HCEC 1CT (cell line): ENCODE results near the gene SUOX.
"Not testable (repeated sequence)": the region's sequence is repeated elsewhere in the genome, so short reads cannot be mapped to it uniquely, and the experiment has no call there.

Experiments
- DNase-seq: peaks from one replicate; pipeline ENCODE4 v3.0.0-alpha.2; 2017

The SUOX gene

DNA sequence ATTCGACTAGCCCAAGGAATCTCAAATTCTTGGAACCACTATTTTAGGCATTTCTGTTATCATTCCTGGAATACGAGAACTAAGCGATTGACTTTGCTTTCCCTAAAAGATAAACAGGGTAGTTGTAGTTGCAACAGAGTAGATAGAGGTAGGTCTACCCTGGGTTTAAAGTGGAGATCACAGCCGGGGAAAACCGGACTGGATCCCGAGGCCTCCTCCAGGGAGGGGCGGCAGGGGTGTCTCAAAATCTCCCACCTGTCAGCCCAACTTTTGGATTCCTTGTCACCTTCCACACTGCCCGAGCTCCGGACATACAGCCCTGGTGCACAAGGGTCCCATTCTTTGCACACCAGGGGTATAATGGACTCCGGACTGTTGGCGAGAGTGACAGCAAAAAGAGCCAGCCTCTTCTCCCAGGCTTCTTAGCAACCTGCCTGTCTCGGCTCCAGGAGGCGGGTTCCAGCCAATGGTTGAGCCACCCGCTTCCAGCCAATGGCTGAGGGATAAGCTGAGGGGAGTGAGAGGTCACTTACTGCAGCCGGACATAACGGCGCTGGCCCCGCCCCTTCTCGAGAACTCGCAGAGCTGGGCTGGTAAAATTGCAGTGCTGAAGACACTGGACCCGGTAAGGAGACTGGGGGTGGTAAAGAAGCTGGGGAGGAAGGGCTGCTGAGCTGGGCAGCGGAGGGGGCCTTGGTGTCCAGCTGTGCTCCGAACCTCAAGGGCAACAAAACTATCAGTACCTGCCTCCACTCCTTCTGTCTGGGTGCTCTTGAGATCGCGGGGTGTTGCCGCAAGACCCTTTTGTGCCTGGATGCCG, at the start of gene SUOX:
Gene SUOX (plus strand): TSS at position 562 of the 820 bp plus-strand sequence. CDS start 4,946 bp downstream, outside the sequence.
- peak; percentile 97 for DNase-seq

DNA sequence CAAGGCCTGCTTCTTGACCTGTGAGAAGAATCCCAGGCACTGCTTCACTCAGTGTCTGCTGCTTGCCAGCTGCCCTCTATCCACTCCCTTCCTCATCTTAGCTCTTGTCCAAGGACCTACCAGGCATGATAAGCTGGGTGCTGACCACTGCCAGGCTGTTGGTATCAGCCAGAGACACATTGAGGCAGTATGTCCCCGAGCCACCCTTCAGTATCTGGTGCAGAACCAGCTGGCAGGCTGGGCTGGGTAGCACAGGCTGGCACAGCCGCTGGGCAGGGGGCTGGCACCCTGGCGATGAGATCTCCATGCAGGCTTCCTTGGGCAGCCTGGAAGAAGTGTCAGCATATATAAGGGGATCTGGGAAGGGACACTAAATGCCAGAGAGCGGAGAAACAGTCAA, 41.7 kb upstream of the SUOX start:
- no peak for DNase-seq

- DNase-seq, result peak; percentile 59
These were observed 41.1 kb upstream of the SUOX start for GRCh38 chr12:55955800-55956508.

- no peak for DNase-seq
These were observed 39.8 kb upstream of the SUOX start for GRCh38 chr12:55957106-55957859.

DNA sequence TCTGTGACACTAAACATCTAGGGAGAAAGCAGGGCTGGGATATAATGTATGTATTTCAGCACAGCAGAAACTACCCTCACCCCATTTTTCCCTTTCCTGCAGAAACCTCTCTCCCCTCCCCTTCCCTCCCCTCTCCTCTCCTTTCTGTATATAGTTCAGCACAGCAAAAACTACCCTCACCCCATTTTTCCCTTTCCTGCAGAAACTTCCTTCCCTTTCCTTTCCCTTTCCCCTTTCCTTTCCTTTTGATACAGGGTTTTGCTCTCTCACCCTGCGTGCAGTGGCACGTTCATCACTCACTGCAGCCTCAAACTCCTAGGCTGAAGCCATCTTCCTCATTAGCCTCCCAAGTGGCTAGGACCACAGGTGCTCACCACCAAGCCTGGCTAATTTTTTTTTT, 33.3 kb upstream of the SUOX start:
- DNase-seq, result no peak

- DNase-seq, result no peak
These were observed 31.8 kb upstream of the SUOX start for GRCh38 chr12:55965240-55965639.

DNA sequence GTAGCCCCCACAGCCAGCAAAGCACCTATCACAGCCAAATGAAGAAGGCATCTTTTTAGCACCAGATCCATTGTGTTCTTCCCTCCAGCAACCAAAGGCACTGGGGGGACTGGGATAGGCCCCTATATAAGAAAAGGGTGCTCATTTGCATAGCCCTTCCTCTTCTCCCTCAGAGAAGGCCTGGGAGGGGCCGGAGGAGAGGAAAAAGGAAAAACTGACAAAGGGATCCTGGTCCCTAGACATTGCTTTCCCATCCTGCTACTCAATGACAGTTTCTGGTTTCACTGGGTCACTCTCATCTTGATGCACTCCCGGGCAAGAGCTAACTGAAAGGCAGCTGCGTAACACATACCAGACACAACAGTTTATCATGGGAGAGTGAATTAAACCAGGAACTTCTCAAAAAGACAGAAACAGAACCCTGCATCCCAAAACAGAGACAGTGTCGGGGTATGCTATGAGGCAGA, 31.1 kb upstream of the SUOX start, which contains the start of gene PMEL:
Gene PMEL (minus strand): TSS at position 102 of the 467 bp plus-strand sequence. CDS start 31 bp downstream, at position 71.
- no peak for DNase-seq

GRCh38 chr12:55966408-55967281, 30.4 kb upstream of the SUOX start, which contains the start of gene CDK2:
CDK2 (plus strand) TSS chr12:55966830; CDS start chr12:55967009, 179 bp downstream.
- DNase-seq, result peak; percentile 80

DNA sequence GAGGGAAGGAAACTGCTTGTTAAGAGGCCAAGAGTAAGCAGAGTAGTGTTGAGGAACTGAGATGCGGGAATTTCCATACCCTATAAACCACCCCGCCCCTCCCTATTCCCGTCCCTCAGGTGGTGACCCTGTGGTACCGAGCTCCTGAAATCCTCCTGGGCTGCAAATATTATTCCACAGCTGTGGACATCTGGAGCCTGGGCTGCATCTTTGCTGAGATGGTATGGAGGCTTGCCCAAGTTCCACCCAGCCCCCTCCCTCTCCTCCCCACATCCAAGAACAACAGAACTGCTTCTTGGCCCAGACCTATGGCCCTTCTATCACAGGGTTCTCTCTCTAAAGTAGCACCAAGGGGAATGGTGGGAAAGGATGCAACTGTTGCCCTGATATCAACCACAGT, 27.7 kb upstream of the SUOX start:
- DNase-seq, result no peak

- DNase-seq, result no peak
These were observed 26.3 kb upstream of the SUOX start for GRCh38 chr12:55970775-55971174.

DNA sequence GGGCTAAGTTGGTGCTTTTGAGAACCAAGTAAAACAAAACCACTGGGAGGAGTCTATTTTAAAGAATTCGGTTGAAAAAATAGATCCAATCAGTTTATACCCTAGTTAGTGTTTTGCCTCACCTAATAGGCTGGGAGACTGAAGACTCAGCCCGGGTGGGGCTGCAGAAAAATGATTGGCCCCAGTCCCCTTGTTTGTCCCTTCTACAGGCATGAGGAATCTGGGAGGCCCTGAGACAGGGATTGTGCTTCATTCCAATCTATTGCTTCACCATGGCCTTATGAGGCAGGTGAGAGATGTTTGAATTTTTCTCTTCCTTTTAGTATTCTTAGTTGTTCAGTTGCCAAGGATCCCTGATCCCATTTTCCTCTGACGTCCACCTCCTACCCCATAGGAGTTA, 25.0 kb upstream of the SUOX start:
- DNase-seq, result peak; percentile 53

- no peak for DNase-seq
These were observed 24.6 kb upstream of the SUOX start for GRCh38 chr12:55972456-55972855.

DNA sequence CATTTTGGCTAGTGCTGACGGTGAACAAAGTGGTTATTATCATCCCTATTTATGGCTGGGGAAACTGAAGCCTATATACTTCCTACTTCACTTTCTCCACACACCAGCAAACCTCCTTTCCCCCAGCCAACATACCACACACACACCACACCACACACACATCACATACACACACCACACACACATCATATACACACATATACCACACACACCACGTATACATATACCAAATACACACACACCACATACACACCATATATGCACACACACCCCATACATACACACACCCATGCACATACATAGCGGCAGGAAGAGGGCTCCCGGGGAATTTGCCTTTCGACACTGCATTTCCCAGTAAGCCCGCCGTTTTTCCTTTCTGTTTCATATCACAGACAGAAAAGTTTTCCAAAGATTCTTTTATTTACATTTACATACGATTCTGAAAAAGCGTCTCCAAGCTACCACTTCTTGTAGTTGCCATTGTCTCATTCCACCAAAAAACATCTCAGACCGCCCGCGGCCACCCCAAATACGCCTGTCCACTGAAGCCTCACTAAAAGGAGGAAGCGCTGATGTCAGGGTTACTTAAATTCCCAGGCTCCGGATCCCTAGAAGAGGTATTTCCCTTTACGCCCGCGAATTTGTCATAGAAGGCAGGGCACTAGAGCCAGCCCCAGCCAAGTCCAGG, 24.0 kb upstream of the SUOX start:
- DNase-seq, result peak; percentile 56

GRCh38 chr12:55973599-55974307, 23.3 kb upstream of the SUOX start, which contains the start of gene RAB5B:
RAB5B (plus strand) TSS chr12:55974078; CDS start chr12:55986961, 12,883 bp downstream.
- DNase-seq, result peak; percentile 100

GRCh38 chr12:55974308-55974730, 22.8 kb upstream of the SUOX start:
- peak; percentile 29 for DNase-seq

DNA sequence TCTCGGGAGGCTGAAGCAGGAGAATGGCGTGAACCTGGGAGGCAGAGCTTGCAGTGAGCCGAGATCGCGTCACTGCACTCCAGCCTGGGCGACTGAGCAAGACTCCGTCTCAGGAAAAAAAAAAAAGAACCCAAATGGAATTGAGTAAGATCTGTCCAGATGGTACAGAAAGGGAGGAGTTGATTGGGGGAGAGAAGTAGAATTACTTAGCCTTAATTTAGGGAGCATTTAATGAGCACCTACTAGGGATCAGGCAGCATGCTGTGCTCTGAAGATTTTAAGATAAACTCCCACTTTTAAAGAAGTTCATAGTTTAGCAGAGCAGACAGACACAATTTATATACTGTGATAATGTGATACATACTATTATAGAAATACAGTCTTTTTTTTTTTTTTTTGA, 18.7 kb upstream of the SUOX start:
- no peak for DNase-seq

DNA sequence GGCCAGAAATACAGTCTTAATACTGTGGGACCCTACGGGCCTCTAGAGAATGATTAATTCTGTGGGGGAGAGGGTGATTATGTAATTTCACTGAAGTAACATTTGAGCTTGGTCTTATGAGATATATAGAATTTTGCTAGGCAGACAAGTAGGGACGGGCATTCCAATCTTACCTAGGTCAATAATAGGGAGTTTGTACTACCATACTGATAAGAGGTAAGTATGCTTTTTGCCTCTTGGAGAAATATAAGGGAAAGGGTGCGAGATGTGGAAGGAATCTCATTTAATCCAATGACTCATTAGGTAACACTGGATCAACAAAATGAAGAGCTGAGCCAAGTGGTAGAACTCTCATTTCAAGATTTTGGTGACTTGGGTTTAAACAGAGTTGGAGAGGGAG, 18.0 kb upstream of the SUOX start:
- no peak for DNase-seq

DNA sequence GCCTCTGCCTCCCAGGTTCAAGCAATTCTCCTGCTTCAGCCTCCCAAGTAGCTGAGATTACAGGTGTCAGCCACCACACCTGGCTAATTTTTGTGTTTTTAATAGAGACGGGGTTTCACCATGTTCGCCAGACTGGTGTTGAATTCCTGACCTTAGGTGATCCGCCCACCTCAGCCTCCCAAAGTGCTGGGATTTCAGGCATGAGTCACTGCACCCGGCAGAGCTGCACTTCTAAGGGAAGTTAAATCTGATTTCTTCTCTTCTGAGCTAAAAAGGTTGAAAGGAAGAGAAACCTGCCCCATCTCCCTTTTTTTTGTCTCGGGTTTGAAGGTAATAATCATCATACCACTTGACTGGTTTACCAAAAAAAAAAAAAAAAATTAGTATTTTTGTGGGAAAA, 15.2 kb upstream of the SUOX start:
- DNase-seq, result not testable (repeated sequence)

- no peak for DNase-seq
These were observed 14.6 kb upstream of the SUOX start for GRCh38 chr12:55982319-55982936.

DNA sequence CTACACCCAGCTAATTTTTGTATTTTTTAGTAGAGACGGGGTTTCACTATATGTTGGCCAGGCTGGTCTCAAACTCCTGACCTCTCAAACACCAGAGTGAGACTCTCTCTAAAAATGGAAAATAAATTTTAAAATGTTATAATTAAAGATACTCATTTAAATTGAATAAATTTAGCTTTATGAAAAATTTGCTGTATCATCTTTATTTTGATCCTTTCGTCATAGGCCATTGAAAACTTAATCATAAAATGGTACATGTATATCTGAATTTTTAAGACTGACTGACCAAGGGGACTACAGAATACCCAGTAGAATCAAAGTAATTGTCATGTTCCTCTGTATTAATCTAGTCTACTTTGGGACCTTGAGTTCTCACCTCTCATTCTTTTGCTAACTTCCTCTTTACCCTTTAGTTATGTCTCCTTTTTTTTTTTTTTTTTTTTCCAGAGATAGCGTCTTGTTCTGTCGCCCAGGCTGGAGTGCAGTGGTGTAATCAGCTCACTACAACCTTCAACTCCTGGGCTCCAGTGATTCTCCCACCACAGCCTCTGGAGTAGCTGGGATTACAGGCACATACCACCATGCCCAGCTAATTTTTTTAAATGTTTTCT, 13.7 kb upstream of the SUOX start:
- no peak for DNase-seq
